Stimulated activated CD4-positive, alpha-beta T cell treated with anti-CD3 and anti-CD28 coated beads, Interleukin-1b, Interleukin-23, amount 100 ng/mL, for 4 hours (primary cell): ENCODE data around the gene PDLIM7.

Experiments used
- DNase-seq, 2 donors: peaks; one replicate each; pipeline ENCODE4 v3.0.0-alpha.2; 2020; ENCODE audit warnings: low read depth in 2 of 2

Gene PDLIM7

DNA sequence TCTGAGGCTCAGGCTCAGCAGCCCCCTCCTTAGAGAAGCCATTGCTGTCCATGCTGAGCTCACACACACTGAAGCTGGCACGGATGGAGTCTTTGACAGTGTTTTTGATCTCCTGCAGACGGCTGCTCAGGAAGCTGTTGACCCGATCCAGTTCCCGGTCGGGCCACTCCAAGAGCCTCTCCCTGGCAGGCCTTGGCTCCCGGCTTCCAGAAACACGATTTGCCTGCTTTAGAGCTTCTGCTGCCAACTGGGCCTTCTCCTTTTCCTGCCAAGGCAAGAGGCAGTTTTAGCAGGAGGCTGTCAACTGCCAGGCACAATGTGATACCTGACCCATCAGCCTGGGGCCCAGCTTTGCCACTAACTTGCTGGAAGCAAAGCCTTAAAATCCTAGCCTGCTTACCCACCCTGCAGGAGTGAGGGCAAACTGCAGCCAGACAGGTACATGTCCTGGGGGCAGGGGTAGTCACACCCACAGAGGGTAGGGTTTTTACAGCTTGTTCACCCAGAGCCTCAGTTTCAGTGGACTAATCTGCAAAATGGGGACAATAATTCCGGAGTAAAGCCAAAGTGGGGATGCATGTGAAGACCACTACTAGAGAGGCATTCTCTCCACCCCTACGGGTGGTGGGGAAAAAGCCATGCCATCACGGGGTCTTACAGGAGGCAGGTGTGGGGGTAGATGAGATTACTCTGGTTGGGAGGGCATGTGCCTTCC lies 27.7 kb upstream of the PDLIM7 start:
- DNase-seq = no peak

DNA sequence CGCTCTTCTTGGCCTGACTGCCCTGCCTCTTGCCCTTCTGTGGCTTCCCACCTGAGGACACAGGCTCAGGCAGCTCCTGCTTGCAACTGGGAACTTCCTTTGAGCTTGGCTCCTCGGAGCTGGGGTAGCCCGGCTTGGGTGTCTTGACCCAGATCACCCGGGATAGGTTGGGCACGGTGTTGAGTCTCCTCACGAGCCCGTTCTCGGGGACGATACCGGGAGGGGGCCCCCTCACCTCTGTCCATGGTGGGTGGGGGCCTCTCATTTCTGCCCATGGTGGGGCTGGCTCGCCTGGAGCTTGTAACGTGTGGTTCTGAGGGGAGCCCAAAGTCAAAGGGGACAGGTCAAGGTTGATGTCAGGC lies 27.1 kb upstream of the PDLIM7 start:
- no peak for DNase-seq

DNA sequence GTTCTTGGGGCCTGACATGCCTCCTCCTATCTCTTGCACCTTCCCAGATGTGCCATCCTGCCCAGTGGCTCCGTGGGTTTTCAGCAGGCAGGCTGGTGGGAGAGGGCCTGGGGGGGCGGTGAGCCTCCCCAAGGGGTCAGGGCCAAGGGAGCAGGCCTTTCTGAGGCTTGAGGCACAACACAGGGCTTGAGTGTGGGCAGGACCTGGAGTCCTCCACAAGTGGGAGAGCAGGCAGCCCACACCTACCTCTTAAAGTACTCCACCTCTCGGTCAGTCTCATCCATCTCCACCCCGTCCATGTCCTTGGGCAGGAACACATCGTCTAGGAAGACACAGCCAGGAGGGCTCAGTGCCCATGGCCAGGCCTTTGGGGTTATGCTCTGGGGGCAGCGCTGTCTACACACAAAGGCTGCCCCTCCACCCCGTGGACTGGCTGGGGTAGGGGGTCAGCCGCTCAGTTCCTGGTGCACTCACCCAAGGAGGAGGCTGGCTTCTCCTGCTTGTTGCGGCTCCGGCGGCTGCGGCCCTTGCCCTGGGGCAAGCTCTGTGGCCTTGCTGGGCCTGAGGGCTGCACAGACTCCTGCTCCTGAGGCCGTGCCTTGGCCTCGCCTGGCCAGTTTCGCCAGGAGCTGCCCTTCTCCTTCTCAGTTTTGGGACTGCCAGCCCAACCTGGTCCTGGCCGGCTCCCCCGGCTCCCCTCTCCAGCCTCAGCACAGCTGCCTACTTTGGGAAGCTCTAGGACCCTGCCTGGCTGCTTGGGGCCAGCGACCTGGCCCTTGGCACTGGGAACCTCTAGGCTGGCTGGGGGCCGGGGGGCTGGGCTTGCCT lies 26.5 kb upstream of the PDLIM7 start:
- DNase-seq = no peak

DNA sequence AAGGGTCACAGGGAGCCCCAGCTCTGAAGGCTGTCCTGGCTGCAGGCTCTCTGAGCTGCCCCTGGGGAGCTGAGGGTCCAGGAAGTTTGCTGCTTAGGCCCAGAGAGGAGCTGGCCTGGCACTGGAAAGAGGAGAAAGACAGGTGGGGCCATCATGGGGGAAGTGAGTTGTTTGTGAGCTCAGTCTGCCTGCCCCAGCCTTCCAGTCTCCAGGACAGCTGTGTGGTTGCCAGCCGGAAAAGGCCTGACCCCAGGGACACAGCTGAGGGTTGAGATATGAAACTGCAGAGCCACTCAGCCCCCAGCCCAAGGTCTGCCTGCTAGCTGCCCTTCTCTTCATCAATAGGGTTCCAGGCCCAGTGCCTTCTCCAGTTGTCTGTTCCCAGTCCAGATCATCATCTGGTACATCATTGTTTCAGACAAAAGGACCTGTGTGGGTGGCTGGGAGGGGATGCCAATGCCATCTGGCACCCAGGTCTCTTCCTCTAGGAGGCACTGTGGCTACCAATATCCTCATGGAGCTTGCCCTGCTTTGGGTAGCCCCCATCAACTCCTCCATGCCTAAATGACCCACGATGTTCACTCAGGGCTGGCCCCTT lies 23.6 kb upstream of the PDLIM7 start:
- DNase-seq = no peak

DNA sequence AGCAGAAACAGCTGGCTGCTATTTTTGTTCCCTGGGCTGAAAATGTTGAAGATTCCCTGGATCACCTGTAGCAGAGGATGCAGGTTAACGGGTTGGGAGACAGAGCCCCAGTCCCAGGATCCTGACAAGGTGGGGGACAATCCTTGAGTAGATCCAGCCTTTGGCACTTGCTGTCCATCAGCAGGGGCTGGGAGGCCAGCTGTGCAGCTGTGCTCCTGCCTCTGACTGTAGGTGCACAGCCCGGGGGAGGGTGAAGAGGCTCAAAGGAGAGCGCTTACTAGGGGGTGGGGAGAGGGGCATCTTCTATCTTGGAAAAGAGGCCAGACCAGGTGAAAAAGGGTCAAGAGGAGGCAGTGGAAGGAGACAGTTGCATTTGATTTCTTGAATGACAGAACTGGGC lies 22.9 kb upstream of the PDLIM7 start:
- DNase-seq = no peak

DNA sequence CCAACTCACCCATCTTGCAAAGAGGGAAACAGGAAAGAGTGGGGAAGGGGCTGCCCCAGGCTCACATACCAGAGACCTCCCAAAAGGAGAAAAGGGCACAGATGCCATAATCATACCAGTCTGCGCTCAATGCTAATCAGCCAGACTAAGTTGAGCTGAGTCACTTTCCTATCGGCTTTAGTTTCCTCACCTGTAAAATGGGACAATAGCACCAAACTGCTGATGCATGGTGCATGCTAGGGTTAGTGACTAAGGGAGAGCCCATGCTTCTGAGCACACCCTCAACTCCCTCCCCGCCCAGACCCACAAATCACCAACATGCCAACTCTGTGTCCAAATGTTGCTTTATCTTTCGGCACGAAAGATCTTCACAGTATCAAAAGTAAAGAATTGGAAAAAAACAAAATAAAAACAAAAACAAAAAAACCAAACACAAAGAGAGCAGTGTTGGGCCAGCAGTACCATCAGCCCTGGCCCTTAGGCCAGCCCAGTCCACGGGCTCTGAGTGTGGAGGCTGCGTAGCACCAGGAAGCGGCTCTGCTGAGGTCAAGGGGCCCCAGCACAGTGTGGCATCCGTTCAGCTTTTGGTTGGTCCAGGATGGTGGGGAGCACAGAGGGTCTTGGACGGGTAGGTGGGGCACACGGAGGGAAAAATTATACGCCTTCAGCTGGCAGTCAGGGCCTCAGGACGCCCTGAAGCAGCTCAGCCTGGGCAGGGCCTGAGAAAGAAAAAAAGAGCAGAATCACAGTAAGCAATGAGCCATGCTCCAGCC lies 22.2 kb upstream of the PDLIM7 start:
- no peak for DNase-seq

DNA sequence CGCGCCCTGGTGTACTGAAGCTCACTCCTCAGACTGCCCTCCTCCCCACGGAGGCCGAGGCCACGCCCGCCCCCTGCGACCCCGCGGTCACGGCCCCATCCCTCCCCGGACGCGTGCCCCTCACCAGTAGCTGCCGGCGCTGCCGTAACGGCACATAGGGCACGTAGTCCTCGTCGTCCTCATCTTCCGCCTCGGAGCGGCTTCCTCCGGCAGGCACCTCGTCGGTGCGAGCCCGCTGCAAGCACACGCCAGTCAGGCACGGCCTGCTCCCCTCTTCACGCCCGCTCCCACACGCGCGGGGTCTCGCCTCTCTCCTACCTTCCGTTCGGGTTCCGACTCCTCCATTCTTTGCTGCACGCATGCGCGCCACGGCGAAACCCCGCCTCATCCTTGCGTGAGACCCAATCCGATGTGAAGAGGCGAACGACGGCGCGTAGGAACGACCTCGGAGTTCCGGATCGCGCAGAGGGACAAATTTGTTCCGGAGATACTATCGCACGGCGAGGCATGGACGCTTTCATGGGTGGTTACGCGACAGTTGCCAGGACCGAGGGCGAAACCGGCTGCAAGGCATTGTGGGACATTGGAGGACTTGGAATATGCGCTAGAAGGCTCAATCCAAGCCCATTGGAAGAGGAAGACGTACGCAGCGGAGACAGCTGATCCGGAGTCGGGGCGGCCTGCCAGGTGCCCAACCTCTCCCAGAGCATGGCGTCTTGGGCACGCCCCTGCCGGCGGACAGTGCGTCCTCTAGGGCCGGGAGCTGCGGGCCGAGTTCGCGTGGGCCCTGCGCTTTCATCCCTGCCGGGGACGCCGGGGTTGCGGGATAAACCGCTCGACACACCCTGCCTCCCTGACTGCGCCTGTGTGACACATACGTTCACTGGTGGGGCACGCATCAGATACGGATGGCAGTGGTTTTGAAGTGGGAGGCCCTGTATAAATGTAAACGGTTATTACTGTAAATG lies 19.5 kb upstream of the PDLIM7 start, which contains the start of gene DDX41:
TSS of gene DDX41 (minus strand) at position 361 of the 968 bp plus-strand sequence. CDS start at position 345, 16 bp downstream.
- DNase-seq = peak; percentile 90 to 91

DNA sequence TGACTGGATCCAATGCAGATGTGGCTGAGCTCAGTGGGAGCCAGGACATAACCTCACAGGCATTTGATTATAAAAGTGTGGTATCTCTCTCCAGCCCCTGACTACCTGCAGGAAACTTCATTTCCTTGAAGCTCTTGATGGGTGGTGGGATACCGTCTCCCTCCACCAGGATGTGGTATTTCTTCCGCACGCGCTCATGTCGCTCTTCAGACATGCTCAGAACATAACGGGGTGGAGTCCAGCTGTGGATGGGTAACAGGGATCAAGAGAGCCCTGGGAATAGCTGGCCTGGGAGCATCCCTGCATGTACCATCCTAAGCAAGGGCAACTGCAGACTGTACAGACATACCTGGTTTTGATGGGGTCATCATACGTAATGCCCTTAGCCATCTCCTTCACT lies 18.2 kb upstream of the PDLIM7 start:
- DNase-seq = no peak

DNA sequence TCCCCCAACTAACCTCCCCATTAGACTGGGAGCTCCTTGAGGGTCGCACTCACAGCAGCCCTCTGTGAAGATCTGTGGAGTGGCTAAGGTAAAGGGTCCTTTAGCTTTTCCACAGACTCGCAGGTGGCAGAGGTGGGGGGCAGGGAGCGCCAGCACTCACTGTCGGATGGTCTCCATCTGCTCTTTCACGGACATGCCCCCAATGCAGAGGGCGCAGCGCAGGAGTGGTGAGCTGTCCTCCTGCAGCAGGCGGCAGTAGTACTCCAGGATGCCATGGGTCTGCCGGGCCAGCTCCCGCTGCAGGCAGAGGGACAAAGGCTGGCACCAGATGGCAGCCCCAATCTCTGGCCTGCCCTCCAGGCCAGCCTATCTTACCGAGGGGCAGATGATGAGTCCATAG lies 17.1 kb upstream of the PDLIM7 start:
- no peak for DNase-seq

DNA sequence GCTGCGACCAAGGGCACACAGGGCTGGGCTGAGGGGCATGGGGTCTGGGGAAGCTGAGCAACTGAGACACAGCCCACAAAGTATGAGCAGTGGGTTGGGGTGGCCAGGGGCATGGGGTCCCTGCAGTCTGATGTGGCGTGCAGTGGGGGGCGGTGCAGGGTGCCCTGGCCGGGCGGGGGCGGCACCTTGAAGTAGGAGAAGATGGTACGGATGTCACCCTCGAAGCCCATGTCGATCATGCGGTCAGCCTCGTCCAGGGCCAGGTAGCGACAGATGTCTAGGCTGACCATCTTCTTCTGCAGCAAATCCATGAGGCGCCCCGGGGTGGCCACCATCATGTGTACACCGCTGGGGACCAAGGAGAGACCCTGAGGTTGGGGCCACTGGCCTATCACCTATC lies 16.1 kb upstream of the PDLIM7 start:
- no peak for DNase-seq

DNA sequence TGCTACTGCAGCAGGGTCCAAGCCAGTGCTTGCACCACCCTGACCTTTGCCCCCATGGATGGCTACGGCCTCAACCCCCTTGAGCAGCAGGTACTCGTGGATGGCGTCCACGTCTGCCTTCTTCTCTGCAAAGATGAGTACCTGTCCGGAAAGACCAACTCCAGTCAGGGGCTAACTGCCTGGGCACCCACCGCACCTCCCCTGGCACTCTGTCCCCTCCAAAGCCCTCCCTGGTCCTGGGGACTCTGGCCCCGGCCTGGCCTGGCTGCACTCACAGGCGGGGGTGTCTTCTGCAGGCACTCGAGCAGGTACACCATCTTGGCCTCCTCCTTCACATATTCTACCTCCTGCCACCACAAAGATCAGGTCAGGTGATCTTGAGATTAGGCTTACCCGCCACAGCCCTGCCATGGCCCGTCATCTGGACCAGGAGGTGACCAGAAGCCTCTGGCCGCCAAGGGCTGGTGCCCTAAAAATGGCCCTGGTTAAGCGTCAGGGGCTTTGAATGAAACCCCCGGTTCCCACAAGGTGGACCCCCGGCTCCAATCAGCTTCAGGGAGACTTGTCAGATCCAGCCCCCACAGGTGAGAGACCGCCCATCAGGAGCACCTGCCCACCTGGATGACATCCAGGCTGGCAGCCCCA lies 15.5 kb upstream of the PDLIM7 start:
- DNase-seq = no peak

DNA sequence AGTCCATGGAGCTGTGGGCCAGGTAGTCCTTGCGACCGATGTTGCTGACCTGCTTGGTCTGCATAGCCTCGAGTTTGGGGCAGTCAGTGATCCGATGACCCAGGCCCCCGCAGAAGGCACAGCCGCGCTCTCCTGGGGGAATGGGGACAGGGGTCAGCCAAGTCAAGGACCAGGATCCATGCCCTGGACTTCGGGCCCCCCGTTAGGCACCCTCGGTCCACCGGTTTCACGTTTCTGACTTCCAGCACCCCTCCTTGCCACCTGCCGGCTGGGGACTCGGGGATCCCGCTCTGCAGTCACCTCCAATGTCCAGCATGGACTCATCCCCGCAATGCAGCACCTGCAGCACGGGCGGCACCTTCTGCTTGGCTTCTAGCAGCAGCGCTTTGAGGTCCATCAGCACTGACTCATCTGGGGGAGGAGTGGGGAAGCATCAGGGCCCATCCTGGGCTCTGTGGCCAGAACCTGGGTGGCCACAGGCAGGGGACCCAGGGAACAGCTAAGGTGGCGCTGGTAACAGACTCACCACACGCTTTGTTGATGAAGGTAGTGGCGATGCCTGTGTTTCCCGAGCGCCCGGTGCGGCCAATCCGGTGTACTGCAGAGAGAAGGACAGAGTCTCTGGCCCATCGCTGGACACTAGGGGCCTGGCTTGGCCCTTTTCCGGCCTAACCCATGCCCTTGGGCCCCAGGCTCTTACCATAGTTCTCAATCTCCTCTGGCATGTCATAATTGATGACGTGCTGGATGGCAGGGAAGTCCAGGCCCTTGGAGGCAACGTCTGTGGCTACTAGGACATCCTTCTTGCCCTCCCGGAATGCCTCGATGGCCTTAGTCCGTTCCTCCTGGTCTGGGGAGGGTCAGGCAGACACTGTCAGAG lies 14.6 kb upstream of the PDLIM7 start:
- no peak for DNase-seq

DNA sequence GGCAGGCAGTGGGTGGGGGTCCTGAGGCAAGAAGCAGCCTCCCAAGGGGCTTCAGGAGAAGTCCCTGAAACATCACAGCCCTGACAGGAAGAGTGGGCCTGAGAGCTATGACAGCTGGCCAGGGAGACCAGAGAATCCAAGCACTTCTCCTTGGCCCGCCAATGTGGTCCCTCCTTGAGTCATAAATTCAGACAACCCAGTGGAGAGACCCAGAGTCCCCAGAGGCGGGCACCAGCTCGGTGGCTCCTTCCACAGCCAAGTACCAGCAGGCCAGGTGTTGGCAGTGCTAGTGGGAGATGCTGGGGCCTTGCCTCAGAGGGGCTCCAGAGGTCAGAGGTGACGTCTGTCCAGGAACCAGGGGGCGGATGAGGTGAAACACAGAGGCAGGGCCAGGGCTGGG lies 13.8 kb upstream of the PDLIM7 start:
- DNase-seq = no peak

DNA sequence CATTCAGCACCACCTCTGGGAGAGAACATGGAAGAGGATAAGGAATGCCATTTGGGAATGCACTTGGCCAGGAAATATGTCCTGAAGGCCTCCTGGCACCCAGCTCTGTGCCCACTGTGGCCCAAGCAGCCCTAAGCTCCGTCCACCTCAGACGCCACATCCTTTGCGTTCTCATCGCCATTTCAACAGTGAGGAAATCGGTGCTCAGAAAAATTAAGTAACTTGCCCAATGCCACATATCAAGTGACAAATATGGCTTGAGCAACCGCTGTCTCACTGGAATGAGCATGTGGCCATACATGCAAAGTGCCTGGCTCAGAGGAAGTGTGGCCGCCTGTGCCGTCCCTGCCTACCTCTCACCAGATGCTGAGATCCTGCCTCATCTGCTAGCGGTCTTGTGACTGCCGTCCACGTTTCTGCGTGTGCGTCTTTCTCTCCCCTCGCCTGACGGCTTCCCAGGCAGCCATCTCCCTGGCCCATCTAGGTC lies 13.2 kb upstream of the PDLIM7 start:
- no peak for DNase-seq

DNA sequence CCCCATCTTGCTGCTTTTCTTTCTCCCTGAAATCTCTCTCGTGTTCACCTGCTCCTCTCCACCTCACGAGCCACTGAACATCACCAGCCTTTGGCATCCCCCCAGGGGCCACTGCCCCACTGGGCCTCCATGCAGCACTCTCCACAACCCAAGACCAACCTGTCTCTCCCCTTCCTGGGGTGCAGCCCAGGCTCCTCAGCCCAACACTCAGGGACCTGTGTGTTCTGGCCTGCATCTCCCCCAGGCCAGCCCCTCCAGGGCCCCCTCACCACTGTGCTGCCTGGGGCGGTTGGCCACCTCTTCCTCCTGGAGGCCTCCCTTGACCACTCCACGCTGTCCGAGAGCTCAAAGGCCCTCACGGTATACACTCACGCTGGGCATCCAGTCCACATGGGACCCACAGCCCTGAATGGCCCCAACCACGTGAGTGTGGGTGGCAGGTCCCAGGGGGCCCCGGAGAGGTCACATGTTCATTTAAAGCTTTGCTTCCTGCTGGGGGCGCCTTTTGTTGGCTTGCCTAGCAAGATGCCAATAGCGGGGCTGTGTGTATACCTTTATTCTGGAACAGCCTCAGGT lies 12.7 kb upstream of the PDLIM7 start:
- no peak for DNase-seq

DNA sequence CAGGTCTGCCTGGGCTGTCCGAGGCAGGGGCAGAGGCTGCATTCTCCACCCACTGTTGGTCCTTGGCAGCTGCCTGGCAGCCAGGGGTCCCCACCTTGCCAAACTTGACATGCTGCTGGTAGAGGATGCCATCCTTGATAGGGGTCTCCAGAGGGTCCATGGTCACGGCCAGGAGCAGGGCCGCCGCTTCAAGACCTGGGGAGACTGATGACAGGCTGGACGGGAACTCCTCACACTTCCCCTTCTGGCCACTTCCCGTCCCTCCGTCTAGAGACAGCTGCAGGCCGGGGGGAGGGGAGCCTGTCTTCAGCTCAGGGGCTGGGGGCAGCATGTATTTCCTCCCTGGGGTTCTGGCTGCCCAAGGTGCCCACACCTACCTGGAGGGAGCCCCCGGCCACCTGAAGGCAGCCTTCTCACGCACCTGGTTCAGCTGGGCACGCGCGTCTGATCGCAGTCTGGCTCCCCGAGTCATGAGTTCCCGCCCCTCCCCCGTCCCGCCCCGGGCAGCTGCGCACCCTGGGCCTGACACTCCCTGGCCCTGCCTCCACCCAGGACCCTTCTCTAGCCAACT lies 12.1 kb upstream of the PDLIM7 start, which contains the start of gene DOK3:
TSS of gene DOK3 (minus strand) at position 446 of the 571 bp plus-strand sequence. CDS start at position 160, 286 bp downstream.
- DNase-seq = no peak

DNA sequence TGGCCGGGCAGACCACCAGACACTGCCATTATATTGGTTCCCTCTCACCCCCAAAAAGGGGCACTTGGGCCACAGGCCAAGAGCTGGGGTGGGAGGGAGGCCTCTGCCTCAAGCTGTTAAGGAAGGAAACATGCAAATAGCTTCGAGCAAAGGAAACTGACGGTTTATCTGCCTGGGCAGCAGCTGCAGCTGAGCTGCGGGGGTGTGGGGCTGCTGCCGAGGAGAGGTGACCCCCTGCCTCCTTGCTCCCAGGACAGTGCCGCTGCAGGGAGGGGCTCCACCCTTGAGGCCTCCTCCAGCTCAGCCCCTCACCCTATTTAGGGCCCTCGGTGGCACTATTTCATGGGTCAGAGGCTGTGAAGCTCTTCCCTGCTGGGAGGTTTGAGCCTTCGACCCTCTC lies 11.4 kb upstream of the PDLIM7 start:
- no peak for DNase-seq

DNA sequence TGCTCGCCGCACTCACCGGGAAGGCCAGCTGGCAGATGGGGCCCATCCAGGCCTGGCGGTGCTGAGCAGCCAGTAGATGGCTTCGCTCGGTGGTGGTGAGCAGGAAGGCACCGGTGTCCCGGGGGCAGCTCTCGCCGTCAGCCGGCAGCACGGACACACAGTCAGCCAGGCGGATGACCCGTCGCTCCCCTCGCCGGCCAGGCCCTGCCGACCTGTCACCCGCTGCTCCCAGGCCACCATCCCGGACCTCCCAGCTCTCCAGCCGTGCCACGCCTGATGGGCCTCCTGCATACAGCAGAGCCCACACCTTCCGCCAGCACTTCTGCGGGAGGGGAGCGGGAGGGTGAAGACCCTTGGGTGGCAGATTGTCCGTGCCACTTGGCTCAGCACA lies 10.8 kb upstream of the PDLIM7 start:
- DNase-seq = no peak
